ENCODE data around the gene RREB1.

The RREB1 gene

GRCh38 chr6:7139835-7140470 lies 32.2 kb downstream of the RREB1 start:
- Histone ChIP-seq H3K27ac (peak overlapping the region in 9 of 21 experiments; percentile 77 to 99 (median 96)), H3K4me3 (peak overlapping the region in 2 of 7 experiments; percentile 67 to 69)

DNA sequence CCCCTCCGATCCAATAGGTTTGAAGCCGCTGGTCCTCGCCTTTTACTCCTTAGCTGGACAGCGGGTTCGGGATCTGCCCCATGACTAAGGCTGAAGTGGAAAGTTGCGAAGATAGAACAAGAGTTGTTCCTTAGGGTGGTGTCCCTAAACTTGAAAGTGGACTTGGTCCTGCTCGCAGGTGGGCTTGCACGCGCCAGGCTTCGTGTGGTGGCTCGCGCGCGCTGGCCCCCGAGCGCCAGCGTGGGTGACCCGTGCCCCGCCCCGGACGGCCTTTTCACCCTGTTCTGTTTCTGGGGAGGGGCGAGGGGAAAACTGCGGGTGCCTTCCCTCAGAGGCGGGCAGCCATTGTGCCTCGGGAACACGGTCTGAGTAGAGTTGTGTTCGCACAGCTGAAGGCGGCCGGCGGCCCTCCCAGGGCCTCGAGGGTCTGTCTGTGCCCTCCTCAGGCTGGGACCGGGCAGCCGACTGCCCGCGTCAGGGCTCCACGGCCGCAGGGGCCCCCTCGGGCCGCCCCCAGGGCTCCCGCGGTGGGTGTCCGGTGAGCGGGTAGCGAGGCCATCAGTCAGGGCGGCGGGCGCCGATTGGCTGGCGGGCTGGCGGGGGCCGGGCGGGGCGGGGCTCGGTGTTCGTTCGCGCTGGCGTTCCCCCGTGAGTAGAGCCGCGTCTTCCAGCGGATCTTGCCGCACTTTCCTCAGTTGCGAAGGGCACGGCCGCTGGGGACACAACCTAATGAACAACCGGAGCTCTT lies 33.0 kb downstream of the RREB1 start:
- peak overlapping the region; percentile 60 to 99 (median 93) for H3K27ac ChIP-seq
- peak overlapping the region; percentile 53 to 81 (median 67) for H3K4me3 ChIP-seq

DNA sequence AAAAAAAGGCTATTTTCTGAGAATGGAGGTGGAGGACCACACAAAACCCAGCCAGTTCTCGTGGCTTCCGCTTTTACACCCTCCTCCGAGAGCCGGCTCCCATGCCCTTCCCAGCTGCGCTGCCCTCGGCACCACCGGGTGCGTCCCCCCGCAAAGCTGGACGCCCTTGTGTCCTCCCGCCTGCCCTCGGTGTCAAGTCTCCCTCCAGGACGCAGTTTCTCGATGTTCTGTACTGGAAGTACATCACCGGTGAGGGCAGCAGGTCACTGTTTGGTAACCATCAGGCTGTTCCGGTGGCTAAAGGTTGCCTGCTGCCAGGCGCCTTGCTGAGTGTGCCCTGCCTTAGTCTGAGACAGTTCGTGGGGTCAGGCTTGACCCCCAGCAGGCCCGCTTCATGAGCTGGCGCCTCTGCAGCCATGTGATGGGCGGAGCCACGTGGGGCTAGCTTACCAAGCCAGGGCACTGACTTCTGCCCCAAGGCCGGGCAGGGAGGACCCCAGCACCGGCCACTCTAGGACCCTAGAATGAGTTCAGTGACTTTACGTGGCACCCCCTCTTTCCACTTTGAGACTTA lies 34.6 kb downstream of the RREB1 start:
- no peak overlapping the region for H3K4me3 ChIP-seq

GRCh38 chr6:7142918-7143475 lies 35.2 kb downstream of the RREB1 start:
- no peak overlapping the region for H3K4me3 ChIP-seq
- H3K27ac ChIP-seq = peak overlapping the region in 6 of 21 experiments; percentile 1 to 97 (median 60)

More for the DNA sequence above, 34.6 kb downstream of the RREB1 start:
- H3K27ac ChIP-seq = peak overlapping the region in 11 of 21 experiments; percentile 41 to 99 (median 96)

DNA sequence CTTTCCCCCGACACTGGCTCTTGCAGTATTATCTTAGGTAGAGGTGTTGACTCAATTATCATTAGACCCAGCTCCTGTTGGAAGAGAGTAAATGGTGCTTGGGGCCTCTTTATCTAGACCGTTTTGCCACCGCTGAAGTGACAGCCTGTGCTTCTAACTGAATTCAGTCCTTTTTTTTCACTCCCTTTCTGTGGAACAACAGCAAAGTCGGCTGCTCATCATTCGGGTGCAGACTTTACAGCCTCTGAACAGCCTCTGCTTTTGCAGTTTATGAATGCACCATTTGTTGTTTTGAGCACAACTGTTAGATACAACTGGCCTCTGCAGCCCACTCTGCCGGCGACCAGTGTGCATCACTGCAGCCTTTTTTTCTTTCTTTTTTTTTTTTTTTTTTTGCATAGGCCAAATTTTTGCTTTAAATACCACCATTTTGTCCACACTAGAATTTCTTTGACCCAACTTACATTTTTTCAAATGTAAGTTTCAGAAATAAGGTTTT lies 35.8 kb downstream of the RREB1 start:
- Histone ChIP-seq H3K4me3 (no peak overlapping the region), H3K27ac (peak overlapping the region in 5 of 21 experiments; percentile 1 to 97 (median 23))

GRCh38 chr6:7144872-7145584 lies 37.3 kb downstream of the RREB1 start:
- peak overlapping the region in 17 of 21 experiments; percentile 52 to 89 (median 79) for H3K27ac ChIP-seq
- no peak overlapping the region for H3K4me3 ChIP-seq

DNA sequence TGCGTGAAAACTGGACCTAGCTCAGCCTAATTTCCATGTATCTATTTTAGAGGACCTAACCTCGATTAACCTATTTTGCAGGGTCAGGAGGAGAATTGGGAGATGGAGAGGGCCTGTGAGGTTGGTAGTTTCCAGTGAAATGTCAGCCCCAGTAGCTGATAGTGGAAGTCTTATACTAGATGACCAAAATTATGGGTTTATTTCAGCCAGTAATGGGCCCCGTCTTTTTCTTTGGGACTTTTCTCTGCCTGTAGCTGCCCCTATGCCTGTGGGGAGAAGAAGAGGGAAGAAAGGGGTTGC lies 37.8 kb downstream of the RREB1 start:
- Histone ChIP-seq H3K4me3 (no peak overlapping the region), H3K27ac (peak overlapping the region in 19 of 21 experiments; percentile 18 to 89 (median 79))

- peak overlapping the region in 19 of 21 experiments; percentile 18 to 89 (median 79) for H3K27ac ChIP-seq
These were observed 38.4 kb downstream of the RREB1 start for GRCh38 chr6:7145885-7146828.

GRCh38 chr6:7147051-7147671 lies 39.4 kb downstream of the RREB1 start:
- H3K27ac ChIP-seq = peak overlapping the region in 20 of 21 experiments; percentile 18 to 89 (median 79)
- H3K4me3 ChIP-seq = no peak overlapping the region

More at GRCh38 chr6:7145885-7146828, 38.4 kb downstream of the RREB1 start:
- no peak overlapping the region for H3K4me3 ChIP-seq

DNA sequence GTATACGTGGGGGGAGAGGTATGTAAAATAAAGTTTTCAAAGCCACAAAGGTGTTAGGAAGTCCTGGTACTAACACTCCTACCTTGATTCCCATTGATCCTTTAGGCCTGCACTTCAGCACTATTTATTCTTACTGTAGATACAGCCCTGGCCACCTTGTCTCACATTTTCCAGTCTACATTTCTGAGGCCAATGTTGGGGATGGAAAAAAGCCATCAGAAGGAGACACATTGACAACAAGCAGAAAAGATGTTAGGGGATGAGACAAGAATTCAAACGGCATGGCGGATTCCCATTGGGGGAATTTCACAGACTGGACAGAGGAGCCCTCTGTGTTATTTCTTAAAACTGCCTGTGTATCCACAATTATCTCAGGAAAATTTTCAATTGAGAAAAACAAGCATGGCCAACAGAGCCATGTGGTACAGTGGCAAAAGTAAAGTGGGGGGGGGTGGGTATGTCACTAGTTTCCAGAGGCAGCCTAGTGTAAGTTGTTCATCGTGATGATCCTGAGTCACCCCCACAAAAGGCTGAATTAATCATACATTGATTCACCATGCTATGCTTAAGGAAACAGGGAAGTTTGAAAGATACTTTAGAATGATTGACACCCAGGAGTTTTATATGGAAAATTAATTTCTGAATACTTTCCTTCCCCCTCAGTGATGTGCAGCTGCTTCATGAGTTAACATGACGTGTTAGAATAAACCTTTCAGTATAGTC lies 40.5 kb downstream of the RREB1 start:
- Histone ChIP-seq H3K4me3 (no peak overlapping the region), H3K27ac (peak overlapping the region in 9 of 21 experiments; percentile 0 to 89 (median 31))

DNA sequence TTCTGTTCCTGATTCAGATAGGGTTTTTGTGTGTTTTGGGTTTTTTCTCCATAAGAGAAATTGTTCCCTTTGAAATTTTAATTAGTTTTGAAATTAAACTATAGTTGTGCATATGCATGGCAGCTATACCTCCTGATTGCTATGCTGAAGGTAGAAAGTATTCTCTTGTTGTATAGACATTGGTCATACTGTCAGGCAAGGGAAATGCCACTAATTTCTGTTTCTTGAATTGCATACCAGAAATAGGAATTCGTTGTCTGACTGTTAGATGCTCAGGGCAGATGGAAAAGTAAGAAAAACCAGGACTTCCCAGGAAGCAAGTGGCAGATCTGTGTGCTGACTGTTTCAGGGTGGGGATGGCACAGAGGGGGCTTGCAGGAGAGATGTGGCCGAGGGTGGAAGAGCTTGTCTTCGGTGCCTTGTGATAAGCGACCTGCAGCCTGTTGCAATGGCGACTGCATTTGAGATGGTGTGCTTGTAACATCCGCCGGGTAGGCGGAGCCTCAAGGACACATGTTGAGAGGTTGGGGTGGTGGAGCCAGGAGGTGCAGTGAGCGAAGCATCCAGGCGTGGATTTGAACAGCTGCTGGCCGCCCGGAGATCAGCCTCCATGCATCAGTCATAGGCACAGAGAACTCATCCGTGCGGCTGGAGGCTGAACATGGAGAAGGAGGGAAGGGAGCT lies 42.8 kb downstream of the RREB1 start:
- H3K27ac ChIP-seq = no peak overlapping the region
- no peak overlapping the region for H3K4me3 ChIP-seq

DNA sequence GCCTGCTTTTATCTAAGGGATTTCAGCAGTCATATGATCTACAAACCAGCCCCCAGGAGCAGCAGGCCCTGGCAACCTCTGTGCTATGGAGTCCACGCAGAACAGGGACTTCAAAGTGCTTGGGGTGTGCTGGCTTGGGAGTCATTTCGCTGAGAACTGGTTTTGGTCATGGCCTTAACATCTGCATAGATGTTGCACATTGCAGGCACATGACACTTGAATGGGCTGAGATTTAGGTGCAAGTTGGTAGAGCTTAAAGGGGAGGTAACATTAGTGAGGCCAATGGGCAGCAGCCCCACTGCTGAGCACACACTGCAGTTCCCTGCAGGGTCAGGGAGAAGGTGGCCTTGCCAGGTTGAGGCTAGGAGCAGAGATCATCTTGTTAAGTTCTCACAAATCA lies 43.6 kb downstream of the RREB1 start:
- H3K27ac ChIP-seq = peak overlapping the region in 2 of 21 experiments; percentile 14 to 33
- no peak overlapping the region for H3K4me3 ChIP-seq

- no peak overlapping the region for H3K4me3 ChIP-seq
- peak overlapping the region in 5 of 21 experiments; percentile 3 to 41 (median 6) for H3K27ac ChIP-seq
These were observed 44.7 kb downstream of the RREB1 start for GRCh38 chr6:7152462-7152861.

- H3K27ac ChIP-seq = peak overlapping the region in 2 of 21 experiments; percentile 8 to 13
- no peak overlapping the region for H3K4me3 ChIP-seq
These were observed 46.0 kb downstream of the RREB1 start for GRCh38 chr6:7153789-7154188.

DNA sequence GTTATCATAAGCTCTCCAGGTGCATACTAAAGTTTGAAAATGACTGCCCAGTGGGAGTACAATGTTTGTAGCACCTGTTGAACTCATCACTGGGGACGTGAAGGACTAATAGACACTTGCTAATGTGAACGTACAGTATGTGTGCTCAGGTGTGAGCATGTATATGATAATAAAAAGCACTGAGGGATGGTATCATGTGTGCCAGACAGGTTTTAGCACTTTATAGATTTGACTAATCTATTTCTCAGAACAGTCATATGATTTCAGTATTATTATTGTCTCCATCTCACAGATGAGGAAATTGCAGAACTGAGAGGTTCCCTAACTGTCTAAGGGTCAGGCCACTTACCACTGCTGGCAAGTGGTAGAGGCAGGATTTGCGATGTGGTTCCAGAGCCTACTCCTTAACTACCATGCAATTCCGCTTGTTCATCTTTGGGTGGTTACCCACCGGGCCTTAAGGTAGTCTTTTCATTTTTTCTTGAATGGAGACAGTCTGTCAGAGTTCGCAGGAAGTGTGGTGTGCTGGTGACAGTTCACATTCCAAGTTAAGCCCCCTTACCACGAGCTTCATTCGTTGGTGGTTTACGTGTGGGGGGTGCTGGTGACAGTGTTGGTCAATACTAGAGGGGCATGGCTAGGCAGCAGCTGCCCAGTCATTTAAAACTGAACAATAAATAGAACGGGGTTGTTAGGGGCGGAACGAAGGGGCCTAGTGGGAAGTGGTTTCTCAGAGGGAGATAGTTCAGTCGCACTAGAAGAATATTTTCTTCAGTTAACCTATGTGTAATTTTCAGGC lies 46.8 kb downstream of the RREB1 start:
- Histone ChIP-seq H3K4me3 (no peak overlapping the region), H3K27ac (peak overlapping the region in 15 of 21 experiments; percentile 8 to 77 (median 33))

Data from skin epidermis (tissue), 12 donors.